ENCODE data around the gene RNF44. TPM values are rescaled to one million over a fixed set of nuclear protein-coding genes. Genes with fewer than 3 reads are reported as not detected.

Gene RNF44
- total and polyA plus RNA-seq, 4 donors: 15.3 to 40.5 (median 25.5) TPM

DNA sequence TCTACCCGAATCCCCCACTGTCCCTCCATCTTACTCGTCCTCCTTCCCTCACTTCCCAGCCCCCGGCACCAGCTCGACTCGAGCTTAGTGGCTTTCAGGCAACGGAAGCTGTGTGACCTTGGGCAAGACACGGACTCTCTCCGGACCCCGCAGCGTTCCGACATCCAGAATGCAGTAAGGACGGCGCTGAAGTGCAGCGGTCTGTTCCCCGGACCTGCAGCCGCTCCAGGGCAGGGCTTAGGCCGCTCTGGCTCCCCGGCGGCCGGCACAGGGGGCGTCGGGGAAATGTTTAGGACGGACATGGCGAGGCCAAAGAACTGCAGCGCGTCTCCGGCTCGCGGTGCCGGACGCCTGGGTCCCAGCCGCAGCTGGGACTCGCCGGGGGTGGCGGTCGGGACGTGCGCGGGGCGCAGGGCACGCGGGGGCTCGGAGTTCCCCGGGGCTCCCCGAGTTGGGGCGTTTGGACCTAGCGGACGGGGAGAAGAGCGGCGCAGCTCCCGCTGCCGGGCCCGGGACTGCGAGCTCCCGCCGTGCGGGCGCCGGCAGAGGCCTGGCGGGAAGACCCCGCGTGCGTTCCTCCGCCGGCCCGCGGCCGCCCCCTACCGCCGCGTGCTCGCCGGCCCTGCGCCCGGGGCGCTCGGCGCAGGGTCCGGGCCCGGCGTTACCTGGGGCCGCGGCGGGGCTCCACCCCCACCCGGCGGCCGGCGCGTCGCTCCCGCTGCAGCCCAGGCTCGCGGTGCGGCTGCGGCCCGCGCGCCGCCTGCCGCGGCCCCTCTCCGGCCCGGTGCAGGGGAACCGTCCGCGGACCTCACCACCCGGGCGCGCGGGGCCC lies 5.6 kb upstream of the RNF44 start:
- no peak for TF ChIP-seq CTCF (IDR thresholded peaks at IDR 0.05; ENCODE audit: control extremely low read depth, extremely low read depth)
- Histone ChIP-seq H3K27ac (ENCODE audit: low read depth in 1 of 2, low read length in 1 of 2) (peak overlapping the region; percentile 77 to 82), H3K9me3 (ENCODE audit: control insufficient read depth in 4 of 4, insufficient read depth in 3 of 4, low read length in 3 of 4) (no peaks in the 10 kb centered on the region), H3K36me3 (ENCODE audit: control insufficient read depth in 4 of 4, insufficient read depth in 4 of 4, low read length in 4 of 4) (no peaks in the 10 kb centered on the region), H3K4me3 (peak overlapping the region; percentile 70), H3K9ac (ENCODE audit: insufficient read depth in 1 of 2, low read length in 2 of 2) (peak overlapping the region in 1 of 2 donors; percentile 11), H3K27me3 (ENCODE audit: control insufficient read depth in 3 of 3, insufficient read depth in 3 of 3, low read length in 2 of 3) (no peaks in the 10 kb centered on the region), H3K4me1 (ENCODE audit: control insufficient read depth in 5 of 5, insufficient read depth in 5 of 5, low read length in 5 of 5) (peaks cover 0 to 30% (median 13%) of the 10 kb centered on the region in 5 donors)
- ATAC-seq (ENCODE audit: insufficient read depth, low FRiP score) (no peak), DNase-seq (peak; percentile 37 to 64 (median 43))
- WGBS, 2 donors: 0 to 2% methylated on average over 52 to 110 of the region's 110 CpGs

GRCh38 chr5:176542135-176542595 lies 5.0 kb upstream of the RNF44 start:
- H3K27ac ChIP-seq (ENCODE audit: low read depth in 1 of 2, low read length in 1 of 2): peak overlapping the region; percentile 77 to 82
- DNase-seq (no peak), ATAC-seq (ENCODE audit: insufficient read depth, low FRiP score) (no peak)
- peaks cover 0 to 30% (median 13%) of the 10 kb centered on the region in 5 donors for H3K4me1 ChIP-seq (ENCODE audit: control insufficient read depth in 5 of 5, insufficient read depth in 5 of 5, low read length in 5 of 5)
- no peak overlapping the region for H3K4me3 ChIP-seq
- 37 to 54% methylated on average over 16 of the region's 16 CpGs for WGBS, 2 donors
- no peaks in the 10 kb centered on the region for H3K27me3 ChIP-seq (ENCODE audit: control insufficient read depth in 3 of 3, insufficient read depth in 3 of 3, low read length in 2 of 3)
- H3K9me3 ChIP-seq (ENCODE audit: control insufficient read depth in 4 of 4, insufficient read depth in 3 of 4, low read length in 3 of 4): no peaks in the 10 kb centered on the region
- no peak overlapping the region for H3K9ac ChIP-seq (ENCODE audit: insufficient read depth in 1 of 2, low read length in 2 of 2)
- H3K36me3 ChIP-seq (ENCODE audit: control insufficient read depth in 4 of 4, insufficient read depth in 4 of 4, low read length in 4 of 4): no peaks in the 10 kb centered on the region
- no peak for TF ChIP-seq CTCF (IDR thresholded peaks at IDR 0.05; ENCODE audit: control extremely low read depth, extremely low read depth)

- DNase-seq (peak; percentile 44 to 67 (median 53)), ATAC-seq (ENCODE audit: insufficient read depth, low FRiP score) (no peak)
- H3K4me1 ChIP-seq (ENCODE audit: control insufficient read depth in 5 of 5, insufficient read depth in 5 of 5, low read length in 5 of 5): peaks cover 0 to 30% (median 13%) of the 10 kb centered on the region in 5 donors
- no peaks in the 10 kb centered on the region for H3K9me3 ChIP-seq (ENCODE audit: control insufficient read depth in 4 of 4, insufficient read depth in 3 of 4, low read length in 3 of 4)
- TF ChIP-seq CTCF (IDR thresholded peaks at IDR 0.05; ENCODE audit: control extremely low read depth, extremely low read depth): no peak
- H3K36me3 ChIP-seq (ENCODE audit: control insufficient read depth in 4 of 4, insufficient read depth in 4 of 4, low read length in 4 of 4): no peaks in the 10 kb centered on the region
- 29 to 38% methylated on average over 12 of the region's 12 CpGs for WGBS, 2 donors
- H3K9ac ChIP-seq (ENCODE audit: insufficient read depth in 1 of 2, low read length in 2 of 2): no peak overlapping the region
- peak overlapping the region; percentile 21 to 77 for H3K27ac ChIP-seq (ENCODE audit: low read depth in 1 of 2, low read length in 1 of 2)
- no peaks in the 10 kb centered on the region for H3K27me3 ChIP-seq (ENCODE audit: control insufficient read depth in 3 of 3, insufficient read depth in 3 of 3, low read length in 2 of 3)
- no peak overlapping the region for H3K4me3 ChIP-seq
These were observed 4.3 kb upstream of the RNF44 start for GRCh38 chr5:176541338-176542134.

Measured in lung (tissue), 12 donors.